PFSK-1 (cell line): ENCODE results near the gene PPP1R9A.

Source experiments
- FOXP2 ChIP-seq: optimal IDR thresholded peaks from 2 replicates; pipeline ENCODE3; 2011; ENCODE audit warnings: borderline replicate concordance, control low read depth, inconsistent platforms; ENCODE audit not compliant: insufficient read depth; ENCODE audit errors: extremely low read length, extremely low read depth
- POLR2AphosphoS5 ChIP-seq: IDR thresholded peaks from 2 replicates; pipeline ENCODE4 v1.6.1; 2012; ENCODE audit warnings: low read depth, mild to moderate bottlenecking, control low read depth, low read length, moderate library complexity

GRCh38 chr7:95320651-95321050, 413.3 kb downstream of the PPP1R9A start:
- TF ChIP-seq POLR2AphosphoS5, result no peak
- no peak for TF ChIP-seq FOXP2
